GM21360 (cell line): ENCODE measurements around the gene SLC22A16.

Experiments used
- ATAC-seq: cut with Tn5 transposase; IDR thresholded peaks from one replicate; pipeline ENCODE4 v1.9.1; 2021; ENCODE audit warnings: mild to moderate bottlenecking, moderate library complexity; ENCODE audit not compliant: unreplicated experiment

Gene SLC22A16

GRCh38 chr6:110409794-110410193 lies 66.6 kb downstream of the SLC22A16 start:
- ATAC-seq: no peak

DNA sequence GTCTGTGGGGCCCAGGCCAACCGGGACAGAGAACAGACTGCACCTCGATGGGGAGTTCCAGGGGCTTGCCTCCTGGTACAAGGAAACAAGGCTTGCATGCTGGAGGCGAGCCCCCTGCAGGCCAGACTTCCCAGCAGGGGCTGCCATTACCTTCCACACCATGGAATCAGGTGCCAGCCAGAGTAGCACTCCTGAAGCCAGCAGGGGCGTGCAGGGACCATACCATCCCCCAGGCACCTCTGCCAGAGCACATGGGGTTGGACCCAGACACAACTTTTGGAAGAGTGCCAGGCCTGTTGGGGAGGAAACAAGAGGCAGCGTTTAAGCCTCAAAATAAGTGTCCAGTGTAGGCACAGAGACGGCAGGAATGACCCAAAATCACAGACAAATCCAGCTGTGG lies 67.5 kb downstream of the SLC22A16 start:
- no peak for ATAC-seq

DNA sequence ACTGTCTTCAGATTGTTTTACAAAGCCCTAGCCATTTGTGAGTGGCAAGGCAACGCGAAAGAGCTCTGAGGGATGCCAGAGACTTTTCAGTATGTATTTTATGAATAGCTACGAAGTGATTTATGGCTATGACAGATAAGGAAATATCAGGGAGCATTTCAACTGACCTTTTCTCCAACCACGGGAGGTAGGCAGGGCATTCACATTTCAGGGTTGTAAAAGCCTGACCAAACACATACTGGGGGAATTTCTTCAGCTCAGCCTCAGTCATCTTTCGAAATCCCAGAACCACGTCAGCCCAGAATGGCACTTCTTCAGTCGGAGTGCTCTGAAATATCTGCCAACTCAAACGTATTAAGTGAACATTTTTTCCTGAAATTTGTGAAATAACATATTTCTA lies 71.8 kb downstream of the SLC22A16 start:
- no peak for ATAC-seq

DNA sequence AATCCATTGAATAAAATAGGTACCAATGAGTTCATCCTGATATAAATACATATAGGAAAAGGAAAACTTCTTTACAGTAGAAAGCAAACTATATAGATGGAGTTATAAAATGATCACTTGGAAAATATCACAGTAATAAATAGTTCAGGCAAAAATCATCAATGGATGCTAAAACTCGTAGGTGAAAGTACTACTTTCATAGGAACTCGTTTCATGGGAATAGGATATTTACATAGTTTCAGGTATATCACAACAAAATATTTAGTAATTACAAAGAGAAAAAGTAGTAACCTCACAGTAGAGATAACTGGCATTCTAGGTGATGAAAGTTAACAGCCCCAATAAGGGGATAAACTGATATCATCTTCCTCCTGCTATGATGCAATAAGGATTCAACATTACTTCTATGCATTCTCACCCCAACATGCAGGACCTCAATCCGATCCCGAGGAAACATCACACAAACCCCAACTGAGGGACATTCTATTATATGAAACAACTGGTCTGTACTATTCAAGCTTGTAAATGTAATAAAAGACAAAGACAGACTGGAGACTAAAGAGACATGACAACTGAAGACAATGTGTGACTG lies 74.7 kb downstream of the SLC22A16 start:
- ATAC-seq: no peak

GRCh38 chr6:110400208-110400607 lies 76.2 kb downstream of the SLC22A16 start:
- ATAC-seq: no peak

GRCh38 chr6:110399219-110400071 lies 77.0 kb downstream of the SLC22A16 start:
- ATAC-seq: no peak

DNA sequence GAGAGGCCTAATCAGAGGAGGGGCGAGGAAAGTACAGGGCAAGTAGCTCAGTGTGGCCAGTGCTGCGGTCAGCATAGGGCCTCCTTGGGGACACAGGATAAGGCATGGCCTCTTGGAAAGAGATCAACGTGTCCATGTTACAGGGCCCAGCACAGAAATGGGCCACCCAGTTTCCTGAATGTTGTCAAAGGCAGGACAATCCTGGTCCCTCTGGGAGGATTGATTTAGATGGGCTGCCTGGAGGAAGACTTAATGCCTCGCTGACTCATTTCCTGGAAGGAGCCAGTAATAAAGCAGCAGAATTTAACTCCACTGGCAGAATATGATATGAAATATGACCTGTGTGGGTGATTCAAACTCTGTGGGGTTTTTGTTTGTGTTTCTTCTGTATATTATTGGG lies 77.6 kb downstream of the SLC22A16 start:
- no peak for ATAC-seq

GRCh38 chr6:110395221-110395620 lies 81.2 kb downstream of the SLC22A16 start:
- ATAC-seq: no peak

- no peak for ATAC-seq
Measured at GRCh38 chr6:110394409-110394808, 82.0 kb downstream of the SLC22A16 start.

DNA sequence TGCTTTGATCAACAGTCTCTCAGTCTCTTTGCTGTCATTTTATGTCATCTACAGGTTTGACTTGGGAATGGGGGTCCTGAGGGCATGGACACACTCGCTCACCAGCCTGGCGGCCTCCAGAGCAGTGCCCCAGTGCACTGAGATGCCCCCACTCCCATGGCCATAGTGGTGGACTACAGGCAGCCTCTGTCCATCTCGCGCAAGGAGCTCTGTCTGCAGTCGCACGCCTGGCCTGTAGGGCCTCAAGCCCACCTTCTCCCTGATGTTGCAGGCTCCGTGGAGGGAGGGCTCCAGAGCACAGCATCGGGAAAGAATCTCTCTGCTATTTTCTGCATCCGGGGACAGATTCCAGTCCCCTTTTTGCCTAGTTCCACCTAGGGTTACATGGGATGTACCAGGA lies 83.7 kb downstream of the SLC22A16 start:
- ATAC-seq: no peak

- no peak for ATAC-seq
Measured at GRCh38 chr6:110390404-110390803, 86.0 kb downstream of the SLC22A16 start.

DNA sequence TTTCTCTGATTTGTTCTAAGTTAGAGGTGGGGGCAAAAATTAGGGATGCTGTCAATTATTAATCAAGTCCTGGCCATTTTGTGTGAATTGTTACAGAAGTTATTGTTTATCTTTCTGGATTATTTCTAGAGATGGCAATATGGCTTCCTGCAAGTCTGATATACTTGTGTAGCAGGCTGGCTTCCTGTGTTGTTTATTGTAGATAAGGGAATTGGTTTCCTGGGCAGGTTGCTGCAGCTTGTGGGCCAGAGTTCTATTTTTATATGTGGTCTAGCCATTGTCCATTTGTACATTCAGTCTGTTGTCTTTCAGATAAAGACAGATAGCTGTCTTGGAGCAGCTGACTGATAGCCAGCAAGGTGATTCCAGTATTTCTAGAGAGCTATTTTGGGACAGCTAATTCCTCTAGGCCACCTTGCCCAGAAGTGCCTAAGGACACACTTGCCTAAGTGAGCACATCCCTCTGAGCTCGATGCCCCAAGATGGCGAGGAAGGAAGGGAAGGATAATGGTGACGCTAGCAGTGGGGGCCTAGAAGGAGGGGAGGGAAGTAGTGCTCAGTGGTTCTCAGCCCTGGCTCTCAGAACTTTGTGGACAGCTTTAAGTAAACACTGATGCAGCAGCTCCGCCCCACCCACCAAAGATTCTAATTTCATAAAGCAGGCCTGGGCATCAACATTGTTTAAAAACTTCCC lies 86.6 kb downstream of the SLC22A16 start:
- no peak for ATAC-seq

DNA sequence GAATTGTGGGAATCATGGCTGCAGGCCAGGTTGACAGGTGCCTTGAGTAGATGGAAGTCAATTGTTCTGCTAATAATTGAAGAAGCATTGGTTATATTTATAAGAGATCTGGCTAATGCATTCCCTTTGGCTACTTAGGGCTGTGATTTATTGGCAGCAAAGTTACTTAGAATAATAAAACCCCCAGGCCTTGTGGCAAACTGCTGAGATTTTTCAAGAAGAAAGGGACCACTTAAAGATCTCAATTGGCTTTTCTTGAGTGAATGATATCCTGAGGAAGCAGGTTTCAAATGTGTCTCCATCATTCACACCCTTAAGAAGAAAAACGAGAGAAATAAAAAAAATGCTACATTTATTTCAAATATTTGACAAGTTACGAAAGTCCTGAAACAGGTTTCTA lies 88.4 kb downstream of the SLC22A16 start:
- ATAC-seq: no peak

DNA sequence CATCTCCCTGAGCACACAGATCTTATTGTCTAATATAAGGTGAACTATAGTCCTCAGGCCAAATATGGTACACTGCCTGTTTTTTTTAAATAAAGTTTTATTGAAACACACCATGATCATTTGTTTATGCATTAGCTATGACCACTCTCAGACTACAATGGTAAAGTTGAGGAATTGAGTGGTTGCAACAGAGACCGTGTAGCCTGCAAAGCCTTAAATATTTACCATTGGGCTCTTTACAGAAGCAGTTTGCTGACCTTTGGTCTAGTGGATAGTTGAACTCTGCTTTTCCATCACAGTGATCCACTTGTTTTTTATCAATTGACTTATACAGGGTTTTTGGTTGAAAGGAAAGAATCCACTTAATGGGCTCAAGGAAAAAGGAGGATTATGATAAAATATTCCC lies 91.0 kb downstream of the SLC22A16 start:
- ATAC-seq: no peak

DNA sequence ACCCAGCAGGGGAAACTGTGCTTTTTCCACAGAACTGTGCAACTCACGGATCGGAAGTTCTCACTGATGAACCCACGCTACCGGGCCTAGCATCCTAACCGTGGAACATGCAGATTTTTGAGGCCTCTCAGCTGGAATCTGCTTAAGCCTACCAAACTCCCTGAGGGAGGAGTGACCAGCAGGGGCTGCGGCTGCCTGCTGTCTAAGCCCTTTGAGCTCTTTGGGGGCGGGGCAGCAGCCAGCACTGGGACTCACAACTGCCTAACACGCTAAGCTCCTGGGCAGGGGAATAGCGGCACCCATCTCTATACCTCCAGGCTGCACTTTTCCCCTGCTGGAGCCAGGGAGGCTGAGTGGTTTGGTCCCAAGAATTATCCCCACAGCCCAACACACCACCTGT lies 97.9 kb downstream of the SLC22A16 start:
- ATAC-seq: no peak
